Measurements from ENCODE around the gene GALNT10. TPM values are rescaled to one million over a fixed set of nuclear protein-coding genes. Genes with fewer than 3 reads are reported as not detected.

Gene GALNT10
- total RNA-seq, 4 donors from 2014 or later: 17.2 to 28.6 (median 21.1) TPM

DNA sequence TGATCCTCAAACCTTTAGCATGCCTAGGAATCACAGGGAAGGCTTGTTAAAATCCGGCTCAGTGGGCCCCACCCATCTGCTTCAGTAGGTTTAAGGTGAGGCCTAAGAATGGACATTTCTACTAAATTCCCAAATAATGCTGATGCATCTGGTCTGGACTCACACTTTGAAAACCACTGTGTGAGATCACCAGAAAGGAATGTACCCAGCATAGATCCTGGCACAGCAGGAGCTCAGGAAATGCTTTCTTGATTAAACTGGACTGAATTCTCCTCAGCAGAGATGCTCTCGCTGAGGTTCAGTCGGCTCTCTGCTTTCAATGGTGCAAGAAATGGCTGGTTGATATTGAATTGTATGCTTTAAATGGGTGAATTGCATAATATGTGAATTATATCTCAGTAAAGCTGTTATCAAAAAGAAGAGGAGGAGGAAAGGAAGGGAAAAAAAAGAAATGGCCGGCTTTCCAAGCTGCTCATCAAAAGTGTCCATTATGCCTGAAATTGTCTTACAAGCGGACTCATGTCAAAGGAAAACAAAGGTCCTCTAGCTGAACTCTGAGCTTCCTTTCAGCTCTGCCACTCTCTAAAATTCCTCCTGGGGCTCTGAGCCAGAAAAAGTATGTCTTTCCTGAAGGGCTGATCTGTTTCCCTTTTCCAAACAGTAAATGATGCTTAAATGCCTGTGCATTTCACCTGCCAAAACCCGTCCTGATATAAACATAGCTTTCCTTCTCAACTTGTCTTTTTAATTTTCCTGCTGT lies 177.7 kb downstream of the GALNT10 start:
- TF ChIP-seq, protein P1, sequence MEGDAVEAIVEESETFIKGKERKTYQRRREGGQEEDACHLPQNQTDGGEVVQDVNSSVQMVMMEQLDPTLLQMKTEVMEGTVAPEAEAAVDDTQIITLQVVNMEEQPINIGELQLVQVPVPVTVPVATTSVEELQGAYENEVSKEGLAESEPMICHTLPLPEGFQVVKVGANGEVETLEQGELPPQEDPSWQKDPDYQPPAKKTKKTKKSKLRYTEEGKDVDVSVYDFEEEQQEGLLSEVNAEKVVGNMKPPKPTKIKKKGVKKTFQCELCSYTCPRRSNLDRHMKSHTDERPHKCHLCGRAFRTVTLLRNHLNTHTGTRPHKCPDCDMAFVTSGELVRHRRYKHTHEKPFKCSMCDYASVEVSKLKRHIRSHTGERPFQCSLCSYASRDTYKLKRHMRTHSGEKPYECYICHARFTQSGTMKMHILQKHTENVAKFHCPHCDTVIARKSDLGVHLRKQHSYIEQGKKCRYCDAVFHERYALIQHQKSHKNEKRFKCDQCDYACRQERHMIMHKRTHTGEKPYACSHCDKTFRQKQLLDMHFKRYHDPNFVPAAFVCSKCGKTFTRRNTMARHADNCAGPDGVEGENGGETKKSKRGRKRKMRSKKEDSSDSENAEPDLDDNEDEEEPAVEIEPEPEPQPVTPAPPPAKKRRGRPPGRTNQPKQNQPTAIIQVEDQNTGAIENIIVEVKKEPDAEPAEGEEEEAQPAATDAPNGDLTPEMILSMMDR (IDR thresholded peaks at IDR 0.05; ENCODE audit: low read depth): no peak

DNA sequence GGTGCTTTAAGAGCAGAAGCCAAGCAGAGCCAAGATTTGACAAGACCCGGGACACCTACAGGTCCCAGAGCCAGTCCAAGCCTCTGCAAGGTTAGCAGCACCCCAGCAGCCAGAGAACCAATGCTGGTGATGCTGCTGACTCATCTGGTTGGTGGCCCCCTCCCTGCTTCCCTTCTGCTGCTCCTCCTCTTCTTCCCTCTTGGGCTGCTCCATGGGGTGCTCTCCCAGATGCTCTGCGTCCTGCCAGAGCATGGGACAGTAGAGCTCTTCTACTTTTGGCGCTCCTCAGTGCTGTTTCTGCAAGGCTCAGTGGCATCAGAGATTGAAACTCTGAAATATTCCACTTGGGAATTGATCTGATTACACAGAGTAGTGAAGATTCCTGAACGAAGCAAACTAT lies 179.1 kb downstream of the GALNT10 start:
- TF ChIP-seq, protein P1 (IDR thresholded peaks at IDR 0.05; ENCODE audit: low read depth): no peak

DNA sequence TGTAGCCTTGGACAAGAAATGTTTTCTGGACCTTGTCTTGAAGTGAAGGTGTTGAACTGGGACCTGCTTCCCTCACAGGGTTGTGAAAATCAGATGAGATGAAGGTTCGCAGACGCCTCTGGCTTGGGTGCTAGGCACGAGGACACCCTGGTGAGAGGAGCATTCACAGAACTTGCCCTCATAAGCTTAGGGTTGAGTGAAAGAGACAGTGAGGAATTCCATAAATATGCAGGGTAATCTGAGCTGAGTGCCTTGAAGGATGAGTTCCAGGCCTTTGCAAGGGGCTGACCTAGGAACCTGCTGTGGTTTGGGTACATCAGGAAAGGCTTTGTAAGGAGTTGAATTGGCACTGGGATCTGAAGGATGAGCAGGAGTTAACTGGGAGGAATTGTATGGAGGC lies 179.6 kb downstream of the GALNT10 start:
- TF ChIP-seq, protein P1 (IDR thresholded peaks at IDR 0.05; ENCODE audit: low read depth): no peak

DNA sequence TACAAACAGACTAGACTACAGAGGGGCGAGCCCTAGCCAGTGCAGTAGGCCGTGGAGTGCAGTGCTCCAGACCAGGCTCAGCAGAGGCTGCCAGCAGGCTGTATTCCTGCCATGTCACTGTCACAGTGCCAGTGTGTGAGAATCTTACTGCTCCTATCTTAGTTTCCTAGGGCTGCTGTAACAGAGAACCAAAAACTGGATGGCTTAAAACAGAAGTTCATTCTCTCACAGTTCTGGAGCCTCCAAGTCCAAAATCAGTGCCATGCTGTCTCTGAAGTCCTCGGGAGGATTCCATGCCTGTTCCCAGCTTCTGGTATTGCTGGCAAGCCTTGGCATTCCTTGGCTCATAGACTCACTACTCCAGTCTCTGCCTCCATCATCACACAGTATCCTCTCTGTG lies 180.3 kb downstream of the GALNT10 start:
- TF ChIP-seq, protein P1 (IDR thresholded peaks at IDR 0.05; ENCODE audit: low read depth): no peak

DNA sequence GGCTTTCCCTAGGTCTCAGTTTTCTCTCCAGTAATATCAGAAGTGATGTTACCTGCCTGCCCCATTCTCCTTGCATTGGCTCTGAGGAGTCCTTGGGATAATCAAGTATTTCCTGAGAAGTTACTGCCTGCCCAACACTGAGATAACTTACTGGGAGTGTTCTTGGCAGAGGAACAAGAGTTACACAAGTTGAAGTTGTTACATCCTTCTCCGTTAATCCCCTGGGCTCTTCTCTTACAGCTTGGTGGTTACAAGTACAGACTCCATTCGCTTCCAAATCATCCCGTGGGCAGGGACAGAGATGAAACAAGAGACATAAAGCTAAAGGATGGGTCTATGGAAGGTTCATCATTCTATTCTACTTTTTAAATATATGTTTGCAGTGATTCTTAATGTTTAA lies 181.2 kb downstream of the GALNT10 start:
- TF ChIP-seq, protein P1 (IDR thresholded peaks at IDR 0.05; ENCODE audit: low read depth): no peak

DNA sequence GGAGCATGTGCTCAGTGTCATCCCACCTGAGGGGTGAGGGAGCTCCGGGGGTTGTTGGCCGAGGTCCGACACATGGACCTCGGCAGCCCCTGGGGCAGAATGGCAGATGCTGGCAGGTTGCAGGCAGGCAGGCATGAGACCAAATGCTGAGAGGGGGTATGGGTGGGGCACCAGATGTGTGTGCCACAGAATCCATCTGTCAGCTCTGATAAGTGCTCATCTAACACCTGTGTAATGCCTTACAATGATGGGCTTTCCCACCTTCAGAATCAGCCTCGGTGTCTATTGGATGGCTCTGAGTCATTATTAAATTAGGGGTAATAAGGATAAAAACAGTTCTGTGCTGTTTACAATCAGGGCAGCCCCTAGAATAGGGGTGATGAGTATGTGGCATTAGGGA lies 182.1 kb downstream of the GALNT10 start:
- TF ChIP-seq, protein P1 (IDR thresholded peaks at IDR 0.05; ENCODE audit: low read depth): no peak

DNA sequence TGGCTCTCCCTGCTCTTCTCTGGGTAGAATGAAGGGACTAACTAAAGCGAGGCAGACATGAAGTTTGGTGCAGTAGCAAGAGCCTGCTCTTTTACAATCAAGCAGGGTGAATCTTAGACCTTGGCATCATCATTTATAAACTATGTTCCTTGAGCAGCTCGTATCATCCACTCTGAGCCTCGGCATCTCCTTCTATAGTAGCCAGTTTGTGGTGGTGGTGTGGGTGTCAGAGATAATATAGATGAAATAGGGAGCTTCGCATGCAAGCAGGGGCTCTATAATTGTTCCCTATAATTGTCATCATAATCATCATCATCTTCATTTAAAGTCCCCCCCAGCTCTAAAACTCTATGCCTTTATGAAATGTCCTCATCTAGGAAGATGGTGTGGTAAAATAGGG lies 182.8 kb downstream of the GALNT10 start:
- TF ChIP-seq, protein P1 (IDR thresholded peaks at IDR 0.05; ENCODE audit: low read depth): no peak

All from subcutaneous adipose tissue (tissue), 4 donors.